ENCODE results near the gene FUS.
"Not testable (repeated sequence)": the region's sequence is repeated elsewhere in the genome, so short reads cannot be mapped to it uniquely, and the experiment has no call there.

GRCh38 chr16:31150976-31151375 lies 29.0 kb upstream of the FUS start:
- TF ChIP-seq CTCF, POLR2A (IDR thresholded peaks at IDR 0.05): not testable (repeated sequence)
